Ovary (tissue), 9 donors: ENCODE measurements around the gene LRFN2. TPM values are rescaled to one million over a fixed set of nuclear protein-coding genes. Genes with fewer than 3 reads are reported as not detected.

Experiments used
- DNase-seq, 5 donors: peaks; one replicate each; pipeline ENCODE4 v3.0.0-alpha.2; 2019 to 2020
- H3K27ac ChIP-seq, 2 donors: fragments of 200-600 bp; one replicate each; pipeline versions ENCODE4 v1.5.1 to v1.8.0; 2019 to 2022
- H3K27me3 ChIP-seq: fragments of 200-600 bp; one replicate; pipeline ENCODE4 v1.8.0; 2022
- H3K36me3 ChIP-seq: fragments of 200-600 bp; sonication (generic); one replicate; pipeline ENCODE4 v1.5.1; 2019
- H3K4me1 ChIP-seq: one replicate; pipeline ENCODE4 v1.8.1; 2013; ENCODE audit warnings: mild to moderate bottlenecking, moderate library complexity; ENCODE audit not compliant: insufficient read depth
- H3K4me3 ChIP-seq: fragments of 200-600 bp; sonication (generic); one replicate; pipeline ENCODE4 v1.5.1; 2017
- H3K9me3 ChIP-seq, 2 donors: fragments of 200-600 bp in 1 of 2; sonication (generic) in 1 of 2; one replicate each; pipeline versions ENCODE4 v1.5.1 to v1.8.1; 2013 to 2019; ENCODE audit warnings: mild to moderate bottlenecking in 1 of 2, moderate library complexity in 1 of 2
- EP300 ChIP-seq: sonication (generic); formaldehyde crosslinking; IDR thresholded peaks from one replicate; pipeline ENCODE4 v1.6.1; 2017; ENCODE audit warnings: antibody characterized with exemption
- POLR2A ChIP-seq: fragments of 450-650 bp; IDR thresholded peaks from one replicate; pipeline ENCODE4 v1.6.1; 2017; ENCODE audit warnings: antibody characterized with exemption, mild to moderate bottlenecking, moderate library complexity
- WGBS, 3 donors: extraction: QIAGEN DNeasy Blood & Tissue Kit in 1 of 3; methylation state at CpG; one replicate each; pipeline versions ENCODE4 v1.1.5 to v1.1.7; 2013 to 2017; 5-methylcytosine and 5-hydroxymethylcytosine counted together
- intact Hi-C, 4 donors: fragments of 100-400 bp; cut with DNase I; formaldehyde crosslinking; loops; one replicate each; pipeline versions ENCODE4 v1.11.0 to v1.15.1; 2022 to 2023
- polyA plus RNA-seq, 2 donors: library from polyadenylated mRNA; stranded (reverse); fragments of 200-250 nt in 1 of 2; fragments of 350-450 nt in 1 of 2; fragmentation: Illumina TruSeq in 1 of 2; extraction: RNeasy Lipid Tissue Mini Kit (QIAGEN cat#74804) in 1 of 2; gene quantifications; one replicate each; pipeline ENCODE4 v1.2.3, GENCODE V29; 2013 to 2014
- total RNA-seq, 7 donors: library from RNA; depleted of rRNA in 2 of 7; stranded (reverse); fragments of >200 nt in 2 of 7; fragmentation: NEBNext Ultra II Directional in 3 of 7; extraction: Animal tissue kit (Norgen Biotek cat#: 25700) in 3 of 7; gene quantifications; one replicate each; pipeline versions ENCODE4 v1.1.0 to v1.2.4, GENCODE V29; 2016 to 2023
- TF ChIP-seq, protein P1 (sequence below), 3 donors: fragments of 450-650 bp in 2 of 3; fragments of 200-600 bp in 1 of 3; IDR thresholded peaks; one replicate each; pipeline versions ENCODE4 v1.5.1 to v1.8.0; 2016 to 2022; ENCODE audit warnings: antibody characterized with exemption in 3 of 3, mild to moderate bottlenecking in 1 of 3
- donor health status: DM: no; HTN: no; CAD: no; lungs with moderate emphysema.
- donor health status: DM: no; HTN: no; CAD: no.
- donor health status: Bipolar disorder and iron deficiency.
- donor health status: DM: yes; HTN: yes; CAD: no.
- donor health status: DM: no; HTN: no; CAD: no.
- donor health status: DM: yes; HTN: yes; CAD: no.

Gene LRFN2
- total and polyA plus RNA-seq, 9 donors: 0.10 to 2.2 (median 0.66) TPM

DNA sequence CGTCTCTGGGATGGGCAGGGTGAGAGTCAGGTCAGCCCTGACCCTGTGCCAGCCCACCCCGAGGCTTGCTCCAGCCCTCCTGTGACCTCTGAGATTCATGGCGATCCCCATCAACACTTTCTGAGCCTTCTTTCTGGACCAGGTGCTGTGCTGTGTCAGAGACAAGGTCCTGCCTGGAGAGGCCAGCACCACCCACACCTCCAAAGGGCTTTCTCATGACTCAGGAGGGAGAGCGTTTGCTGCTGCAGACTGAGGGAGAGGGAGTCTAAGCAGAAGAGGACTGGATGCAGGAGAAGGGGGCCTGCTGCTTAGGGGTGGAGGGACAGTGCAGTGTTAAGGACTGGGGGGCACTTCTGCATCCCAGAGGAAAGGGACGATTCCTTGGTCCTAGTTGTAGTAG, 193.5 kb downstream of the LRFN2 start:
- H3K4me3 ChIP-seq: no peak overlapping the region
- H3K27ac ChIP-seq: no peak overlapping the region
- DNase-seq: no peak
- H3K4me1 ChIP-seq: peaks cover 3% of the 10 kb centered on the region
- no peaks in the 10 kb centered on the region for H3K9me3 ChIP-seq
- 50 to 57% (median 55%) methylated on average over 5 of the region's 5 CpGs for WGBS, 3 donors
- H3K27me3 ChIP-seq: no peaks in the 10 kb centered on the region
- TF ChIP-seq, protein P1, sequence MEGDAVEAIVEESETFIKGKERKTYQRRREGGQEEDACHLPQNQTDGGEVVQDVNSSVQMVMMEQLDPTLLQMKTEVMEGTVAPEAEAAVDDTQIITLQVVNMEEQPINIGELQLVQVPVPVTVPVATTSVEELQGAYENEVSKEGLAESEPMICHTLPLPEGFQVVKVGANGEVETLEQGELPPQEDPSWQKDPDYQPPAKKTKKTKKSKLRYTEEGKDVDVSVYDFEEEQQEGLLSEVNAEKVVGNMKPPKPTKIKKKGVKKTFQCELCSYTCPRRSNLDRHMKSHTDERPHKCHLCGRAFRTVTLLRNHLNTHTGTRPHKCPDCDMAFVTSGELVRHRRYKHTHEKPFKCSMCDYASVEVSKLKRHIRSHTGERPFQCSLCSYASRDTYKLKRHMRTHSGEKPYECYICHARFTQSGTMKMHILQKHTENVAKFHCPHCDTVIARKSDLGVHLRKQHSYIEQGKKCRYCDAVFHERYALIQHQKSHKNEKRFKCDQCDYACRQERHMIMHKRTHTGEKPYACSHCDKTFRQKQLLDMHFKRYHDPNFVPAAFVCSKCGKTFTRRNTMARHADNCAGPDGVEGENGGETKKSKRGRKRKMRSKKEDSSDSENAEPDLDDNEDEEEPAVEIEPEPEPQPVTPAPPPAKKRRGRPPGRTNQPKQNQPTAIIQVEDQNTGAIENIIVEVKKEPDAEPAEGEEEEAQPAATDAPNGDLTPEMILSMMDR (IDR thresholded peaks at IDR 0.05): no peak
- TF ChIP-seq EP300: no peak
- intact Hi-C loops: no loop called here
- no peaks in the 10 kb centered on the region for H3K36me3 ChIP-seq

DNA sequence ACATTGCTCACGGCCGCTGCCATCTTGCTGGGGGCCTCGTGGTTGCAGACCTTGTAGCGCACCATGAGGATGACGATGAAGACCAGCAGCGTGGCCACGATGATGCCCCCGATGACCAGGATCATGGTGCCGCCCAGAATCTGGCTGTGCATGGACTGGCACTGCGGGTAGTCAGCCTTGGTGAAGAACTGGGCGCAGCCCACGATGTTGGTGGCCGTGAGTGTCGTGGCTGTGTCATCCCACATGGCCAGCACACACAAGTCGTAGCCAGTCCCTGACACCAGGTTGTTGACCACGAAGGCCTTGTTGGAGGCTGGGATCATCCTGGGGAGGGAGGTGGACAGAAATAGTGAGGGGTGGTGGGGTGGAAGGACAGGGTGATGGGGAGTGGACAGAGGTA, 194.6 kb downstream of the LRFN2 start:
- Histone ChIP-seq H3K36me3 (no peaks in the 10 kb centered on the region), H3K27me3 (no peaks in the 10 kb centered on the region), H3K4me3 (no peak overlapping the region), H3K27ac (no peak overlapping the region), H3K9me3 (no peaks in the 10 kb centered on the region), H3K4me1 (peaks cover 3% of the 10 kb centered on the region)
- 95 to 98% (median 97%) methylated on average over 15 to 16 of the region's 16 CpGs for WGBS, 3 donors
- intact Hi-C loops: no loop called here
- no peak for TF ChIP-seq POLR2A
- no peak for TF ChIP-seq EP300
- TF ChIP-seq, protein P1 (IDR thresholded peaks at IDR 0.05): no peak
- DNase-seq: no peak

DNA sequence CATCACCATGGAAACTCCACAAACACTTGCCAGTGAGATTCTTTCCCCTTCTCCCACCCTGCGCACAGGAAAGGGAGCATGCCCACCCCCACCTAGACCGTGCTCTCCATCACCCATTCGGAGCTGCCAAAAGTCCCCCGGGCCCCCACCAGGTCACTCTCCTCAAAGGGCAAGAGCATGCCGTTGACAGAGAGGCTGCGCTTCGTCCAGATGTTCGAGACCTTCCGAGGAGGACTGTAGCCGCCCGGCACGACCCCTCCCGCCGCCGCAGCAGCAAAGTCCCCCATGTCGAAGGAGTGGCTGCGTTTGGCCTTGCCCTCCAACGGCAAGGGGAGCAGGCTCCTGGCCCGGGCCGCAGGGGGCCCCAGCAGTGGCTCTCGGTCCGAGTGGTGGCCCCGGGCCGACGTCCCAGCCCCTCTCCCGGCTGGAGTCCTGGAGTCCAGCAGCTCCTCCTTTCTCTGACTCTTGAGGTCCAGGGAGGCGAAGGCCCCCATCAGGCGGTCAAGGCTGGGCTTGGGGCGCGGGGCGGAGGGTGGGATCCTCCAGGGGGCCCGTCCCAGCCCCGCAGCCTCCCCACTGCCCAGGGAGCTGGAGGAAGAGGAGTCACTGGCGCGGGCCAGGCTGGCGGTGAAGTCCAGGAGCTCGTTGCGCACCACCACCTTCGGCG, 195.2 kb downstream of the LRFN2 start:
- intact Hi-C loops: no loop called here
- Histone ChIP-seq H3K27ac (no peak overlapping the region), H3K27me3 (no peaks in the 10 kb centered on the region), H3K9me3 (no peaks in the 10 kb centered on the region), H3K4me3 (no peak overlapping the region), H3K36me3 (no peaks in the 10 kb centered on the region), H3K4me1 (peaks cover 3% of the 10 kb centered on the region)
- WGBS, 3 donors: 87 to 90% (median 87%) methylated on average over 38 to 40 of the region's 40 CpGs
- DNase-seq: no peak
- TF ChIP-seq, protein P1 (IDR thresholded peaks at IDR 0.05): no peak
- no peak for TF ChIP-seq EP300
- no peak for TF ChIP-seq POLR2A

DNA sequence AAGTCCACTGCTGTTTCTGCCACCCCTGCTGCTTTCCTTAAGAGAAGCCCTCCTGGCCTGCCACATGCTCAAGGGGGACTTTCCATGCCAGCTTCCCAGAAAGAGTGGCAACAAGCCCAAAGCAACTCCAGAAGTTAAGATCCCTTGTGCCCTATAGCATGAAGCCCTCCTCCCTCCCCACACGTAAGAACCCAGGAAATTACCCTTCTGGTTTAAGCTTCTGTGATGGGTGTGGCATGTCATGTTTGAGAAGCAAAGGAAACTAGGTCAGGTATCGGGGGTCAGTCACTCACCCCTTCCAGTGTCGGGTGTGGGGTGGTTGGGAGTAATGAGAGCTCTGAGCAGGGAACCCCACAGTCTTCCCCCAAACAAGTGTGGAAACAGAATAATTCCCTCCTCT, 196.1 kb downstream of the LRFN2 start:
- Histone ChIP-seq H3K27me3 (no peaks in the 10 kb centered on the region), H3K4me3 (no peak overlapping the region), H3K9me3 (no peaks in the 10 kb centered on the region), H3K36me3 (no peaks in the 10 kb centered on the region), H3K4me1 (no peaks in the 10 kb centered on the region), H3K27ac (no peak overlapping the region)
- intact Hi-C loops: no loop called here
- WGBS, 3 donors: 77 to 93% (median 87%) methylated on average over 3 of the region's 3 CpGs
- TF ChIP-seq, protein P1 (IDR thresholded peaks at IDR 0.05): no peak
- no peak for TF ChIP-seq EP300
- no peak for TF ChIP-seq POLR2A
- no peak for DNase-seq
